Right lobe of liver (tissue), 4 donors: ENCODE measurements around the gene HLF.

Experiments
- CTCF ChIP-seq, 4 donors: fragments of 200-600 bp in 3 of 4; fragments of 450-650 bp in 1 of 4; IDR thresholded peaks; one replicate each; pipeline versions ENCODE4 v1.5.1 to v1.8.0; 2016 to 2022; ENCODE audit warnings: antibody characterized with exemption in 4 of 4, mild to moderate bottlenecking in 2 of 4
- POLR2A ChIP-seq: fragments of 450-650 bp; IDR thresholded peaks from one replicate; pipeline ENCODE4 v1.6.1; 2017; ENCODE audit warnings: antibody characterized with exemption, mild to moderate bottlenecking
- donor health status: DM: no; HTN: no; CAD: no.
- donor health status: DM: no; HTN: no; CAD: no.
- donor health status: DM: no; HTN: yes; CAD: no.

DNA sequence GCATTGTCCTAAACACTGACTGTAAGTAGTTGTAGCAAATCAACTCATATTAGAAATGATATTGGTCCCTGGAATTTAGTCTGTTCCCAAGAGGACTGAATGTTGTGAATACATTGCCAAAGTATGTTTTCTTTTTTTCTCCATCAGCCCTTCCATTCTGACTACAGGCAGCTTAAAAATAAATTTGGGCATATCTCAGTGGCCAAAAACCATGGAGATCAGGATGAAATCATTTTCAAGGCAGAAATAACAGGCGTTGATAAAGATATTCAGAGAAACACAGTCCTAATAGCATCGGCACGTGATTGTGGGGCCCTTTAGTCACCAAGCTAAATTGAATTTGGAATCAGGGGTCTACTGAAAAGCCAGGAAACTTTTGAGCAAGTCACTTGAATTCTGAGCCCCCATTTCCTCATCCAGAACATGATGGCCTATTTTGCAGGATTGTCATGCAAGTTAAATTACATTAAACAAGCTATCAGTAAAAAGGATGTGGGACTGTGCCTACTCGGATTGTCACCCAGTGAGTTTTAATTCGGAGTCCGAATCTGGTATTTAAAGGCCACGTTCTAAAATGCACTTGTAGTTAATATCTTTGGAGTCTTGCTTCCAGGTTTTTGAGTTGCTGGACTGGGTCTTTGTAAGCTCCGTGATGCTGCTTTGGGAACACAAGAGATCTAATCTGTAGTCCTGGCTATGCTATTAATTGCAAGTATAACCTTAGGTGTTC, 17.1 kb downstream of the HLF start:
- no peak for TF ChIP-seq CTCF (IDR thresholded peaks at IDR 0.05)
- TF ChIP-seq POLR2A = no peak
